GM12864 (cell line): Measurements from ENCODE around the gene BPIFB3.

Experiments
- DNase-seq: peaks from one replicate; pipeline ENCODE4 v3.0.0-alpha.2; 2011; ENCODE audit warnings: low read depth
- H3K4me3 ChIP-seq: 2 replicates; pipeline ENCODE4 v1.5.1; 2011; ENCODE audit warnings: mild to moderate bottlenecking, low read depth, low read length, control low read depth
- CTCF ChIP-seq: IDR thresholded peaks from 2 replicates; pipeline ENCODE4 v1.5.1; 2011; ENCODE audit warnings: low read depth, mild to moderate bottlenecking, moderate library complexity, low read length, control low read depth, inconsistent platforms; ENCODE audit errors: missing control alignments

BPIFB3 gene

DNA sequence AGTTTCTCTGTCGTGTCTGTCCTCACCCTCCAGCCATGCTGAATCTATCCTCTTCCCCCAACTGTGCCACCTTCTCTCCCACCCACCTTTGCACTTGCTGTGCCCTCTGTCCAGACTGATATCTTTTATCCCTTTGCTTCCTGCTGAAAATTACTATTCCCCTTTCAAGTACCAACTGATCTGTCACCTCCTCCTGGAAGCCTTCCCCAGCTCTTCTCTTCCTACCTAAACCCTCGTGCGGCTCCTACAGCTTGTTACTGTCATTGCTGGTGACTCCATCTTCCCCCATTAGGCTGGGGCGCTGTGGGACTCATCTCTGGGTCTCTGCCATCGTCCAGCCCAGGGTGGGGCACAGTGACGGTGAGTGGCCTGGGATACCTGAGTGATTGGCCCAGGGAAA is 21.1 kb upstream of the BPIFB3 start:
- TF ChIP-seq CTCF: no peak

DNA sequence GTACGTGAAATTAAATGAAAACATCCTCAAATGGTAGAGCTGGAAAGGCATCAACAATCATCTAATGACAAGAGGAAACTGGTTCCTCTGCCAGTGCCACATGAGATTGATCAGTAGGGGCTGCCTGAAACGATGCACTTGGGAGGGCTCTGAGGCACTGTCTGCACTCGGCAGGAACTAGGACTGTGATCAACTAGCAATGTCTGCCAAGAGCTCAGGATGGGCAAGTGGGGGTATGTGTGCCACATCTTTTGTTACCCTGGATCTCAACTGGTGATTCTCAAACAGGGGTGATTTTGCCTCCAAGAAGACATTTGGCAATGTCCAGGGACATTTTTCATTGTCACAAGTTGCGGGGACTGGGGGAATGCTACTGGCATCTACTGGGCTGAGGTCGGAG is 20.3 kb upstream of the BPIFB3 start:
- DNase-seq: no peak
- no peak for TF ChIP-seq CTCF
- H3K4me3 ChIP-seq: no peak overlapping the region

More for the DNA sequence above, 21.1 kb upstream of the BPIFB3 start:
- no peak for DNase-seq
- H3K4me3 ChIP-seq: no peak overlapping the region

DNA sequence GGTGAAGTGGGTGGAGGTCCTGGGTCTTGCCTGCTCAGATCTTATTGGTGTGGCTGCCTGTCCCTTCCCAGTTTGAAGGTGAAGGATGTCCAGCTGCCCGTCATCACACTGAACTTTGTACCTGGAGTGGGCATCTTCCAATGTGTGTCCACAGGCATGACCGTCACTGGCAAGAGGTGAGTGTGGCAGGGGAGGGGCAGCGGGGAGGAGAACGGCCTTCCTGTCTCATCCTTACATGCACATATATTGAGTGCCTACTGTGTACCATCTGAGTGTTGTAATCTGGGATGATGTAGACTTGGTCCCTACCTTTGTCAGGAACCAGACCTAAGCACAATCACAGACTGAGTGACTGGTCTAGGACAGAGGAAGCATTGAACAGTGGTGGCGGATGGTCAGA is 19.6 kb upstream of the BPIFB3 start:
- no peak for DNase-seq
- TF ChIP-seq CTCF: no peak

DNA sequence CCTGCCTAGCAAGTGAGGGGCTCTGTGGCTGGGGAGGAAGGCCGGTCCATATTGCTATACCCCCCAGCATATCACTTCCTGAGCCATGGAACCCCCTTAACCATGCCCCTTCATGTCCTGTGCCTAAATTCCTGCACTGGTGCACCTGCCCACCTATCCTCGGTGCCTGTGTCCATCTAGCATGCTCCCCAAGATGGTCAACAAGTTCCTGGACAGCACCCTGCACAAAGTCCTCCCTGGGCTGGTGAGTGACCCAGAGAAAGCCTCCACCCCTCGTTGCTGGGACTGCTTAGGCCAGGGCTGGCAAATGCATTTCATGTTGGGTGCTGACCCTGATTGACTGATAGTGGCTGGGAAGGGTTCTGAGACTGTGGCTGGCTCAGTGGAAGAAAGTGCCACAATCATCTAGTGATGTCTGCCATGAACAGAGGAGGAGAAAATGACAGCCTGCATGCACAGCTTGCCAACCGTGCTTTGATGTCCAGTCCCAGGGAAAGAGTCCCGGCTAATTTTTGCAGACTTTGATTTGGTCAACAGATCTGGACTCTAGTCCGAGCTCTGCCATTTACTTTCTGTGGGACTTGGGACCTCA is 18.7 kb upstream of the BPIFB3 start:
- DNase-seq: no peak
- H3K4me3 ChIP-seq: no peak overlapping the region
- TF ChIP-seq CTCF: no peak

More for the DNA sequence above, 19.6 kb upstream of the BPIFB3 start:
- no peak overlapping the region for H3K4me3 ChIP-seq

- no peak for TF ChIP-seq CTCF
- no peak for DNase-seq
- H3K4me3 ChIP-seq: no peak overlapping the region
Measured at GRCh38 chr20:33037456-33037855, 16.2 kb upstream of the BPIFB3 start.

GRCh38 chr20:33038243-33038642 is 15.5 kb upstream of the BPIFB3 start:
- no peak overlapping the region for H3K4me3 ChIP-seq
- no peak for DNase-seq
- TF ChIP-seq CTCF: no peak

- H3K4me3 ChIP-seq: no peak overlapping the region
- DNase-seq: no peak
- no peak for TF ChIP-seq CTCF
Measured at GRCh38 chr20:33042430-33042829, 11.3 kb upstream of the BPIFB3 start.
